Stimulated activated CD4-positive, alpha-beta T cell treated with anti-CD3 and anti-CD28 coated beads, Interleukin-15, amount 100 ng/mL, for 1 hour (primary cell): Measurements from ENCODE around the gene POLE2.
"Not testable (repeated sequence)": the region's sequence is repeated elsewhere in the genome, so short reads cannot be mapped to it uniquely, and the experiment has no call there.

Experiments
- DNase-seq, 2 donors: peaks; one replicate each; pipeline ENCODE4 v3.0.0-alpha.2; 2020; ENCODE audit warnings: low read depth in 1 of 2, low spot score in 1 of 2

The POLE2 gene, protein sequence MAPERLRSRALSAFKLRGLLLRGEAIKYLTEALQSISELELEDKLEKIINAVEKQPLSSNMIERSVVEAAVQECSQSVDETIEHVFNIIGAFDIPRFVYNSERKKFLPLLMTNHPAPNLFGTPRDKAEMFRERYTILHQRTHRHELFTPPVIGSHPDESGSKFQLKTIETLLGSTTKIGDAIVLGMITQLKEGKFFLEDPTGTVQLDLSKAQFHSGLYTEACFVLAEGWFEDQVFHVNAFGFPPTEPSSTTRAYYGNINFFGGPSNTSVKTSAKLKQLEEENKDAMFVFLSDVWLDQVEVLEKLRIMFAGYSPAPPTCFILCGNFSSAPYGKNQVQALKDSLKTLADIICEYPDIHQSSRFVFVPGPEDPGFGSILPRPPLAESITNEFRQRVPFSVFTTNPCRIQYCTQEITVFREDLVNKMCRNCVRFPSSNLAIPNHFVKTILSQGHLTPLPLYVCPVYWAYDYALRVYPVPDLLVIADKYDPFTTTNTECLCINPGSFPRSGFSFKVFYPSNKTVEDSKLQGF

DNA sequence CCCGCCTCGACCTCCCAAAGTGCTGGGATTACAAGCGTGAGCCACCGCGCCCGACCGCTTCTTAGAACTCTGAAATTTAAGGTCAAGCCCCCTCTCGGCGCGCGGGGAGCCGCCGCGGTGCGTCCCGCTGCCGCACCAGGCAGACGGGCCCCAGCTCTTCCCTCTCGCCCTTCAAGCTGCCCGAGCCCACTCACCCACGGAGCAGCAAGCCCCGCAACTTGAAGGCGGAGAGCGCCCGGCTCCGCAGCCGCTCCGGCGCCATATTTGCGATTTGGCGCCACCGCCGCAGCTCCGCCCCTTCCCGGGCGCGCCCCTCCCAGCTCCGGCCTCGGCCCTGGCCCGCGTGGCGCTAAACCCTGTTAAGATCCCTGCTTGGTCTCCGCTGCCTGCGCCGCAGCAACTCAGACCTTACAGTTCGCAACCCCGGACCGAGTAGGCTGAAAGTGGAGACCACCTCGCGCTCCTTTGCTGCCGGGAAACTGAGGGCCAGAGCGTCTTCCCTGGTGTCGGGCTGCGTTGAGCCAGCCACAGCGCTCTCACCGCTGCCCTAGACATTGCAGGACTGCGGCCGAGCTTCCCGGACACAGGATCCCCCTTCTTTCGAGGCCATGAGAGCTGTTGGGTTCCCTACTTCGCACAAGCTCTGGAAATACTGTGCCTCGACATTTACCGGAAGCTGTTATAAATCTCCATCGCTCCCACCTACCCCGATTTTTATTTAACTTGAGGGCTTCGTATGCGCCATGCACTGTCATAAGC is at the start of gene POLE2:
Gene POLE2, minus strand, starts transcription at position 273 of the 759 bp plus-strand sequence. Its CDS starts 11 bp downstream, at position 262.
- peak; percentile 35 to 76 for DNase-seq

DNA sequence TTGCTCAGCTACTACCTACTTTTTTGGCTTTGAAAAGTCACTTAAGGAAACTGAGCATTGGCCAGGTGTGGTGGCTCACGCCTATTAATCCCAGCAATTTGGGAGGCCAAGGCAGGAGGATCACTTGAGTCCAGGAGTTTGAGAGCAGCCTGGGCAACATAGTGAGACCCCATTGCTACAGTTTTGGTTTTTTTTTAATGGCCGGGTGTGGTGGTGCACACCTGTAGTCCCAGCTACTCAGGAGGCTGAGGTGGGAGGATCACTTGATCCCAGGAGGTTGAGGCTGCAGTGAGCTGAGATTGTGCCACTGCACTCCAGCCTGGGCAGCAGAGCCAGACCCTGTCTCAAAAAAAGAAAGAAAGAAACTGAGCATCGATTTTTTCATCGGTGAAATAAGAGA is 47.7 kb upstream of the POLE2 start:
- DNase-seq, result not testable (repeated sequence)

DNA sequence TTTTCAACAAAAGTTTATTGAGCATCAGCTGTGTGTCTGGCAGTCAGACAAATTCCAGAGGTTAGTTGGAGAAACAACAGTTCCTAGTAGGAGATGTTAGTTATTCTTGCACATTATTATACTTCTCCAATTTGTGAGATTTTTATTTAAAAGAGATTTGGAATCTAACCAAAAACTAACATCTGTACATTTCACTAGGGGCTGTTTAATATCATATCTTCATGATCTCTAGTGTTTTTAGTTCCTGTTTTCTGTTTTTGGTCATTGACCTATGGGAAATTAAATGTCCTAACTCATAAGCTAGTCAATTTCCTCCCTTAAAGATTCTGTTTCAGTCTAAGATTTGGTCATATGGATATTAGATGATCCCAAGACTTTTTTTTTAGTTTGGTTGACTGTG is 45.8 kb upstream of the POLE2 start:
- no peak for DNase-seq

DNA sequence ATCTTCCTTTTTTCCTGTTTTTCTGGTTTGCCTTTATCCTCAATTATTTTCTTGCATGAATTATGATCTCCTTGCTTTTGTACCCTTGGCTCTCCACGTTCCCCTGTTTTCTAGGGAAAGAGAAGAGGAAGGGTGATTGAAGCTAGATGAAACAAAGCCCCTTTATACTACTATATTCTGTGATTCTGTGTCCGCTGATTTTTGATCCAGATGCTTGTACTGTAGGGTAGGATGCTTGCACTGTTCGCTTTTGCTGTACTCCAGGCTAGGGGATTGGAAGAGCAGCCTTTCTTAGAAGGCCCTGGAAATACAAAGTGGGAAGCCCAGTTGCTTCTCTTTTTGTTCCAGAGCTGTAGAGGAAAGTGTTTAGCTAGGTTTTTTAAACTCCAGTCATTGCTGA is 44.9 kb upstream of the POLE2 start:
- DNase-seq, result no peak

DNA sequence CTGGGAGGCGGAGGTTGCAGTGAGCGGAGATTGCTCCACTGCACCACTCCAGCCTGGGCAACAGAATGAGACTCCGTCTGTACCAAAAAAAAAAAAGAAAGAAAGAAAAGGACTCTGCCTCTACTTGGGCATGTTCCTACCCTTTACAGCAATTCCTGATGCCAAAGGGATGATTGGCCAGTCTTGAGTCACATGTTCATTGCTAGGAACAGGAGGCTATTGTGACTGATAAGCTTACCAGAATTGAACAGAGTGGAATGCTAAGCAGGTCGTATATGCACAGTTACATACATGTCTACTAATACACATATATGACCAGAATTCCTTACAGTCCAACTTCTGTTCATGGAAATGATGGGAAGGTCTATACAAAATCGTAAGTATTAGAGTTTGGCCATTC is 39.2 kb upstream of the POLE2 start:
- no peak for DNase-seq

DNA sequence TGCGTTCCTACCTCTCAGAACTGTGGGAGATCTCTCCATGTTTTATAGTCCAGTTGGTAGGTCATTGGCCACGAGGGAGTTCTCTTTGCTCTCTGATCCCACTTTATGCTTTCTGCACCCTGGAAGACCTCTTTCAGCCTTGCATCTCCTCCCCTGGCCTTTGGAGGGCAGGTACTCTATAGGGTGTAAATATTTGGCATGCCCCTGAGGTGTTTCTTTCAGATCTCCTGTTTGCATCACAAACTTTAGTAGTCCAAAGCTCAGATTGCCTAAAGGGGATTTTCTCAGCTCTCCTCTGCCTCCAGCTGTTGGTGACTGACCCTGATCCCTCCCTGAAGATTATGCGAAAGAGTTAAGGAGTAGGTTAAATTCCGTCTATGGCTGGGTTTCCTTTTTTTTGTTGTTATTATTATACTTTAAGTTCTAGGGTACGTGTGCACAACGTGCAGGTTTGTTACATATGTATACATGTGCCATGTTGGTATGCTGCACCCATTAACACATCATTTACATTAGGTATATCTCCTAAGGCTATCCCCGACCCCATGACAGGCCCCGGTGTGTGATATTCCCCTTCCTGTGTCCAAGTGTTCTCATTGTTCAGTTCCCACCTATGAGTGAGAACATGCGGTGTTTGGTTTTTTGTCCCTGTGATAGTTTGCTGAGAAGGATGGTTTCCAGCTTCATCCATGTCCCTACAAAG is 33.9 kb upstream of the POLE2 start:
- not testable (repeated sequence) for DNase-seq

DNA sequence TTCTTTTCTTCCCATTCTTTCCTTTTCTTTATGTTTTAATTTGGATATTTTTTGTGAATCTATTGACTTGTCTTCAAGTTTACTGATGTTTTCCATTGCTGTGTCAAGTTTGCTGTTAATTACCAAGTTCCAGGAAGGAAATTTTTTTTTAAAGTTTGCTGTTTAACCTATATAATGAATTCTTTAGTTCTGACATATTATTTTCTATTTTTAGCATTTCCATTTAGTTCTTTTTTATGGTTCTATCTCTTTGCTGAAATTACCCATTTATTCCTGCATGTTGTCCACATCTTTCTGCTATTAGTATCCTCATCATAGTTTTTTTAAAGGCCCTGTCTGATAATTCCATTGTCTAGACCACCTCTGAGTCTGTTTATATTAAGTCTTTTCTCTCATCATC is 32.7 kb upstream of the POLE2 start:
- DNase-seq, result no peak

DNA sequence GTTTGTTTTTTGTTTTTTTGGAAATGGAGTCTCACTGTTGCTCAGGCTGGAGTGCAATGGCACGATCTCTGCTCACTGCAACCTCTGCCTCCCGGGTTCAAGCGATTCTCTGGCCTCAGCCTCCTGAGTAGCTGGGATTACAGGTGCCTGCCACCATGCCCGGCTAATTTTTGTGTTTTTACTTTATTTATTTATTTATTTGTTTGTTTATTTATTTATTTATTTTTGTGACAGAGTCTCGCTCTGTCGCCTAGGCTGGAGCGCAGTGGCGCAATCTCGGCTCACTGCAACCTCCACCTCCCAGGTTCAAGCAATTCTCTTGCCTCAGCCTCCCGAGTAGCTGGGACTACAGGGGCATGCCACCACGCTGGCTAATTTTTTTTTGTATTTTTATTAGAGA is 23.0 kb upstream of the POLE2 start:
- not testable (repeated sequence) for DNase-seq

DNA sequence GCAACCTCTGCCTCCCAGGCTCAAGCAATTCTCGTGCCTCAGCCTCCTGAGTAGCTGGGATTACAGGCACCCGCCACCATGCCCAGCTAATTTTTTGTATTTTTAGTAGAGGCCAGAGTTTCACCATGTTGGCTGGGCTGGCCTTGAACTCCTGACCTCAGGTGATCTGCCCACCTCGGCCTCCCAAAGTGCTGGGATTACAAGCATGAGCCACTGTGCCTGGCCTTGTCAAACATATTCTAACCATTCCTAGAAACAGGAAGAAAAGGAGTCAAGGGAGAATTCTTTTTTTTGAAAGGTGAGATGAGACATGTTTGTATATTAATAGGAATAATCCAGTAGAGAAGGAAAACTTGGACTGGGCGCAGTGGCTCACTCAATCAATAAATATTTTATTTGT is 16.5 kb upstream of the POLE2 start:
- DNase-seq, result not testable (repeated sequence)

DNA sequence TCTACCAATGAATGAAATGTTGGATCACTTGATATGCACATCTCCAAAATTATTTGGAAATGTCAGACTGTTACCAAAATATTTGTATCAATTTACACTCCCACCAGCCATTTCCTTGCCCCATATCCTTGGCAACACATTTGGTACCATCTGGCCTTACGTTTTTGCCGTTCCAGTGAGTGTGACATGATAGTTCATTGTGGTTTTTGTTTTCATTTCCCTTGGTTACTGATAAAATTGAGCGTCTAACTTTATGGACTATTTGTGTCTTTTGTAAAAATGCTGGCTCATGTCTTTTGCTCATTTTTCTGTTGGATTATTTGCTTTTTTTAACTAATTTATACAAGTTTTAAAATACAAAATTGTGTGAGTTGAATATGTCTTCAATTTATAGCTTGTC is 16.0 kb upstream of the POLE2 start:
- no peak for DNase-seq

DNA sequence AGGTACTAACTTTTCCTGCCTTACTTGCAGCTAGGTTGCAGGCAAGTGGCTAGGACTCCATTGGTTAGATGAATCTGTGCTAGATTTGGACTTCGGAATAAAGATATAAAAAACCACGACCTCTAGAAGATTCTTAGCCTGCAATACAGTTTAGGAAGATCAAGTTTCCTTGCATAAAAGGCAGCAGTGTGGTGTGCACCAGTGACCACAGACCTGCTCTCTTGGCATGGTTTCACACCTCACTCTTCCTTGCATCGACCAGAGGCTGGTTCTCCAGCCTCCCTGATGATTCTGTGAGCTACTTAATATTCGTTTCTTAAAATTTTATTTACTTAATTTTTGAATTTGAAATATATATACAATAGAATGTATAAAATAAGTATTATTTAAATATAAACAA is 14.7 kb upstream of the POLE2 start:
- DNase-seq, result no peak

DNA sequence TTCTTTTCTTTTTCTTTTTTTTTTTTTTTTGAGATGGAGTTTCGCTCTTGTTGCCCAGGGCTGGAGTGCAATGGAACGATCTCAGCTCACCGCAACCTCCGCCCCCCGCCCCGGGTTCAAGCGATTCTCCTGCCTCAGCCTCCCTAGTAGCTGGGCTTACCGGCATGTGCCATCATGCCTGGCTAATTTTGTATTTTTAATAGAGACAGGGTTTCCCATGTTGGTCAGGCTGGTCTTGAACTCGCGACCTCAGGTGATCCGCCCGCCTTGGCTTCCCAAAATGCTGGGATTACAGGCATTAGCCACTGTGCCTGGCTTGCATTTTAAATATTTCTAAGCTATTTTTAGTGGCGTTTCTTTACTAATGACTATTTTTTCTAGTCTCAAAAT is 5.7 kb upstream of the POLE2 start:
- peak in 1 of 2 donors; percentile 3 for DNase-seq

DNA sequence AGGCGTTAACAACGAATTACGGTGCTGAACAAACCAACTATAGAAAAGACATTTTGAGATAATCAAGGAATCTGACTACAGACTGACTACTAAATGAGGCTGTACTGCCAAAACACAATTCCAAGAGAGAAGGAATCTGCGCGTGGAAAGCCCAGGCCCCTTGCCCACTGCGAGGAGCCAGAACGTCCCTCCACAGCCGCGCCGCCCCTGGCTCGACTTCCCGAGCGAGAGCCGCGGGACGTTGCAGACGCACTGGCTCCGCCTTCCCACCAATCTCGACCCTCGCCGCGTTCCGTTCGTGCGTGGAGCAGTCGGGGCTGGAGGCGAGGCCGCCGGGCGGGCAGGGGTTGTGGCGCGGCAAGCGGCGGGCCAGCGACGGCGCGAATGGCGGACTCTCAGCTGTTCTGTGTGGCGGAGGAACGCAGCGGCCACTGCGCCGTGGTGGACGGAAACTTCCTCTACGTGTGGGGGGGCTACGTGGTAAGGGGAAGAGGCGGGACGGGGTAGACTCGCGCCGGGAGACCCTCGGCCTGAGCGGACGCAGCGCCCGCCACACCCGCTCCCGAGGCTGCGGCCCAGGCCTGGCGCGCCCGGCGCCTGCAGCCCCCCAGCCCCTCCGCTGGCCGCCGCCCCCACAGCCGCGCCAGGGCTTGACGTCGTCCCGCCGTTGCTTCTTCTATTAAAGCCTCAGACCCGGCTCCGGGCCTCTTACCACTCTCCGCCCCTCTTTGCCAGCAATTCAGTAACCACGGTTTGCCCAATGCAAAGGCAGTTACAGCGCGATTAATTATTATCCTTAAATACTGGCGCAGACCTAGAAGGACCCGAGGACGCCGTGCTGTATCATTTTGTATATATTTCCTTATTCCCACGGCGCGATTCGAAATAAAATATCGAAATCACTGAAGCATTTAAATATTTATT is 5.1 kb upstream of the POLE2 start, which contains the start of gene KLHDC1:
Gene KLHDC1, plus strand, starts transcription at position 310 of the 924 bp plus-strand sequence. Its CDS starts 75 bp downstream, at position 385.
- peak; percentile 60 to 61 for DNase-seq

DNA sequence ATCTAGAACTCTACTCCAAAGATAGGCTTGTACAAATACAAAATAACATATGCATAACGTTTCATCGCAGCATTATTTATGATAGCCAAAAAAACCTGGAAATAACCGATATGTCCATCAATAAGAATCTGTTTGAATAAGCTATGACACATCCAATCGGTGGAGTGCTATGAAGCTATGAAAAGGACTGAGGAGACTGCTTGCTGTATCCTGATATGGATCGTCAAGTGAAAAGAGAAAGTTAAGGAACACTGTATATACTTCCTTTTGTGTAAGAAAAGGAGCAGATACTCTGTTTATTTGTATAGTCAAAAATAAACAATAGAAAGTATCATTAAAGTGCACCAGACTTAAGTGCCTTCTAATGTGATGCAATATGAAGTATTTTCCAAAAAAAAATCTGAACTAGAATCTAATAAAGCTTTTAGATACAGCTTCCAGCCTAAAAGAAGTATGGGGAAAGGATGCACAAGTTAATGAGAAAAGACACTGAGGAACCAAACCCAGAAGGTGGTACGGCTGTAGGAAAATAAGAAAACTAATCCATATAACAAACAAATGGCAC is 4.3 kb upstream of the POLE2 start:
- DNase-seq, result no peak

DNA sequence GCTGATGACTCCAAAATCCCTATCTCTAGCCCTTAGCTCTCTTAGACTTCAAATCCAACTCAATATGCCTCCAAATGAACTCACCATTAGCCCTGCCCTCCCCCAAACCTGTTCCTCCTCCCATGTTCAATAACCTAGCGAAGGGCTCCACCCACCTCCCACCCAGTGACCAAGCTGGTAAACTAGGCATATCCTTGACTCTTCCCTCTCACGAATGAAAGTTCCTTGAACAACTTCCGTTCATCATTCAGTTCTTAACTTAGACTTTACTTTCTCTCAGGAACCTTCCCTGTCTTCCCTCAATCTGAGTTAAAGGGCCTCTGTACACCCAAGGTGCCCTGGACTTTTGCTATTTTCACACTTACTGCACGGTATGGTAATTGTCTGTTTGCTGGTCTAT is 3.0 kb upstream of the POLE2 start:
- no peak for DNase-seq

DNA sequence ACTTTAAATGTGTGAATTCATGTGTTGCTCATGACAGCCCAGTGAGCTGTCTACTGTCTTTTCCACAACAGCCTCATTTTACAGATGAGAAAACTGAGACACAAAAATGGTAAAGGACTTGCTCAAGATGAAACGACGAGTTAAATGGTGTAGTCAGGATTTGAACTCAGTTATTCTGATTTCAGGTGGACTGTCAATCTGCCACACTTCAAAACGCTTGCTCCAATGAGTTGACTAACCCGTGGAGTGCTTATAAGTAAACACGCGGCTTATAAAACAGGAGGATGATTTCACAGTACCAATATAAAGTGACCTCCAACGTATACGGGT is 652 bp upstream of the POLE2 start:
- no peak for DNase-seq

DNA sequence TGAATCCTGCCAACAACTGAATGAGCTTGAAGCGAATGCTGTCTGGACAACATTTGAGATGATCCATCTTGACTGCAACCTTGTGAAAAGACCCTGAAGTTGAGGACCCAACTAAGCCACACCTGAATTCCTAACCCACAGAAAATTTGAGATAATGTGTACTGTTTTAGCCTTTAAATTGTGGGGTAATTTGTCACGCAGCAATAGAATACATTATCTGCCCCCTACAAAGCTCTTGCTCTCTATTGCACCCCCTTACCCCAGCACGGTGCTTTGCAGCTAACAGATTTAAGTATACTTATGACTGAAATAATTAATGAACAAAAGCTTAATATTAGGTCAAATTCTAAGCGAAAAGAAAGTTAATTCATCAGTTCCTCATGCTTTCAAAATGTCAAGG is 1.6 kb downstream of the POLE2 start:
- DNase-seq, result no peak

DNA sequence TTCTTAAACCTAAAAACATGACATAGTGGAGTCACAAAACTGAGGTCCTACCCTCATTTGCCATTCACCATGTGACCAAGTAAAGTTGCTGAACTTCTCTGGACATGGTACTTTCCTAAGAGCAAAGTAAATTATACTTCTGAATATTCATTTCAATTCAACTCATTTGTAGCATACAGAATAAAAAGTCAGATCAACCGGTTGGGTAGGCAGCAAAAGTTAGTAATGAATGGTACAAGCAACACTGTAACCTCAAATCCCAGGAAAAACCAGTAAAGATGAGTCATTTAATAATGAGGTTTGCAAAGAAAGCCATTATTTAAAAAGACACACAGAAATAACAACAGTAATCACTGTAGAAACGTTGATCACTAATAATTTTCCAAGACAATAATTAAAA is 8.7 kb downstream of the POLE2 start:
- no peak for DNase-seq

DNA sequence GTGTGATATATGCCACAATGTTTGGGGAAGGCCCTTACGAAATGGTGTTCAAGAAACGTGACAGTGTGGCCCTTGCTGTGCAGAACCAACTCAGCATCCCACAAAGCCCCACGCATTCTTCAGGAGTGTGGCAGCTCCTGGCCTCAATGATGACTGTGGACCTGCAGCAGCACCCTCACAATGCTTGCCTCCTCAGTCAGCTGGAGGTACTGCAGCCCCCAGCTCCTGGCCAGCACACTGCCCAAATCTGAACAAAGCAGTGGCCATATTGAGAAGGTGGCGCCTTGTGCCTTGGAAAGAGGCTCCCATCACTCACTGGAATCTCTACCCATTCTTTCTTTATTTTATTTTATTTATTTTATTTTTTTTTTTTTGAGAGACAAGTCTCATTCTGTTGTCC is 10.4 kb downstream of the POLE2 start:
- DNase-seq, result no peak

DNA sequence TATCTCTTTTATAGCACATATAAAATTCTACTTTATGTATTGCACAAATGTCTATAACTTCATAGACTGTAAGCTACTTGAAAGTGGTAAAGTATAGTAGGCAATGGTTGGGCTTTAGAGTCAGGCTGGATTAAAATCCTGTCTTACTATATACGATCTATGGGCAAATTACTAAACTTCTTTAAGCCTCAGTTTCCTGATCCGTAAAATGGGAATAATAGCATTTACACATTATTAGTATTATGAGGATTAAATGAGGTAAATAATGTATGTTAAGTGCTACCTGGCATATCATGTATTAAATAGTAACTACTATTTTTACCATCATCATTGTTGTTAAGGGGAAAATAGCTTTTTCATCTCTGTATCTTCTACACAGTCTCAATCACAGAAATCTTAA is 14.4 kb downstream of the POLE2 start:
- no peak for DNase-seq
